NK-92 treated with Interleukin-12 subunit alpha and Interleukin-12 subunit beta, amount 100 ng/mL, for 24 hours (cell line): ENCODE results near the gene CPNE1.
"Not testable (repeated sequence)": the region's sequence is repeated elsewhere in the genome, so short reads cannot be mapped to it uniquely, and the experiment has no call there.

Experiments
- DNase-seq: peaks from one replicate; lab custom pipeline; 2025; lab: John Stamatoyannopoulos, UW

Gene CPNE1

DNA sequence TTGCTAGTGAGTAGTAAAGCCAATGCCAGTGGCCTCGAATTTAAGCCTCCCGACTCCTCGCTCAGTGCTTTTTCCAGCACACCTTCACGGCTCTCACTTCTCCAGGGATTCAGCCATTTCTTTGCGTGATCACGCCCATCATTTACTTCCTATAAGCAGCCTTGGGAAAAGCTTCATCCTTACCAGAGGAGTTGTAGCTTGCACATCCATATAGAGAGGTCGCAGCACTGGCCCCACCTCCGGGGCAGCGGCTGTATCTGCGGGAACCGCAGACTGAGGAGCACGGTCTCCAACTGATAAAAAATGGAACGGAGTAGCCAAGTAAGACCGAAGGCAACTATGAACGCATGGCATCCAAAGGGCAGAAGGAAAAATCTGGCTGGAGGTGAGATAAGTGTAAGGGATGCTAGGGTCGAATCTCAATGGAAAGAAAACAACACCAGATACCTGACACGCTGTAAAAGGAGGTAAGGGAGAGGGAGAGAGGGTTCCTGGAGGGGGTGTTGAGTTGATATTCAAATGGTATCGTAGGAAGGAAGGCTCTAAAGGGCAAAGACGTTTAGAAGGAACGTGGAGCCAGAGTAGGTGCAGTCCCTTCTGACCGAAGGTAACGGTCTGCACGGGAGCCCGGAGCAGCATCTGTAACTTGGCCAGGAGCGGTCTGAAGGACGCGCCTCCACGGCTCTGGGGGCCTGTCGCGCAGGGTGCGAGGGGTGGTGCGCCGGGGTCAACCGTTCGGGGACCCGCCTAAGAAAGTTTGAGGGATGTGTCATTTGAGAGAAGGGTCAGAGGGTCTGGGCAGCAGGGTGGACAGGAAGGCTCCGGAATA, 33.8 kb upstream of the CPNE1 start:
- no peak for DNase-seq

DNA sequence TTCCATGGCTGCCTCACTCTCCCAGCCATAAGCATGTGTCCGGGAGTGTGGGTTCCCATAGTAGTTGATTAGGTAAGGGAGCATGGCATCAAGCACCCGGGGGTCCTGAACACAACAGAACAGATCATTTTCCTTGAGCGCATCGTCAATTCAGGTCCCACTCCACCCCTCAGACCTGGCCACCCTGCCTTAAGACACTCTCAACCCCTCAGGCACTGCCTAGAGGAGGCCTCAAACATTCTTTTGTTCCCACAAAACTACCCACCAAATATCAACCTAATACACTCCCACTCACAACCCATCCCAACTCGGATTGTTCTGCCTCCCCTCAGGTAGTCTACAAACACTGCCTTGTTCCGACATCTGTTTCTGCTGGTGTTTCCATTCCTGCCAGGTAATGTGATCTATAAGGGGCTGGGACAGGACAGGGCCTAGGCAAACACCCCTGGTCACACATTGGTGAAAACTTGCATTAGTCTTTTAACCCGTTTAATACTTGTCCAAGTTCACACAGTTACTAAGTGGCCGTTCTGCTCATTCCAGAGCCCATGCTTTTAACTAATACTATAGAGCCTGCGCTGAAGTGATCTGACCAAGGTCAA, 33.1 kb upstream of the CPNE1 start:
- DNase-seq: no peak

DNA sequence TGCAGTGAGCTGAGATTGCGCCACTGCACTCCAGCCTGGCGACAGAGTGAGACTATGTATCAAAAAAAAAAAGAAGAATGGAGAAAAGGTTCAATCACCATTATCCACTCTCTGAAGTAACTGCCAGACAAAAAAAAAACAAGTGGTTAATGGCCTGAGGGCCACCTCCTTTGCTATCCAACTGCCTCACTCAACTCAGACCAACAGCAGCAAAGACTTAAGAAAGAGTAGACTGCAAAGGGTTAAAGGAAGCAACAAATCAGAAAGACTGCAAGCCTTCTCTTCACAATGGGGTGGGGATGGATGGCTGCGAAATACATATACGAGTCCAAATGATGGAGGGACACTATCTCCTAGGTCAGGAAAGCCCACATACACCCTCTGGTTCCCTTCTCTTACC, 31.3 kb upstream of the CPNE1 start:
- DNase-seq: no peak

DNA sequence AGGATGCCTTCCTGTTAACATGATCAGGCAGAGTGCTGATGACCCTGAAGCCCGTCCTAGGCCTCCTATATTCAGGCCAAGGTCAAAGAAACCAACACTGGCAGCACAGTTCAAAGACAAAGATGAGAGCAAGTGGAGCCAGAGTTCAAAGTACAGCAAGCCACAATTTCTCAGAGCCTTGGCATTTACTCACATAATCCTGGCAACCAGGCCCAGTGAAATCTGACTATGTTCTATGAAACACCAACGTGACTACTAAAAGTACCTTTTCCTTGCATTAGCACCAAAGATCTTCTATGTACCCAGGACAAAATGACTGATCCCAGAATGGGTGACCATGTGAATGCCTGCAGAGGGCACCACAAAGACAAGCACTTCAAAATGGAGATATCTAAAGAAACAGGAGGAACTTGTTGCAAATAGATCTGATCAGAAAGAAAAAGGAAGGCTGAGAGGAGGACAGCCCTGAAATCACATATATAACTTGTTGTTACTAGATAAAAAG, 30.6 kb upstream of the CPNE1 start:
- no peak for DNase-seq

DNA sequence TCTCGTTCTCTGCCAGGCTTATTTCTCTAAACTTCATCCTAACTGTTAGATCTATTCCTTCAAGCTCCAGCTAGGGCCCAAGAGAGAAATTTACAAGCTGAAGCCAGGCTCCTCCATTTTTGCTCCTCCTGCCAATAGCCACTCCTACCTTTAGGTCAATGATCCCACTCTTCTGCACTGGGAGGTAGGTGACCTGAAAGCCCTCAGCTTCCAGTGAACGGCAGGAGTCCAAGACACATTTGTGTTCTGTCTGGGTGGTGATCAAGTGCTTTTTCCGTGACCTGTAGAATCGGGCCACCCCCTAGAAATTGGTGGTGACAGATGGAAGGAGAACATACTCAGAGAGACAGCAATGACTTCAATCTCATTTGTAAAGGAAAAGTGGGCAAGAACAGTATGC, 25.6 kb upstream of the CPNE1 start:
- no peak for DNase-seq

DNA sequence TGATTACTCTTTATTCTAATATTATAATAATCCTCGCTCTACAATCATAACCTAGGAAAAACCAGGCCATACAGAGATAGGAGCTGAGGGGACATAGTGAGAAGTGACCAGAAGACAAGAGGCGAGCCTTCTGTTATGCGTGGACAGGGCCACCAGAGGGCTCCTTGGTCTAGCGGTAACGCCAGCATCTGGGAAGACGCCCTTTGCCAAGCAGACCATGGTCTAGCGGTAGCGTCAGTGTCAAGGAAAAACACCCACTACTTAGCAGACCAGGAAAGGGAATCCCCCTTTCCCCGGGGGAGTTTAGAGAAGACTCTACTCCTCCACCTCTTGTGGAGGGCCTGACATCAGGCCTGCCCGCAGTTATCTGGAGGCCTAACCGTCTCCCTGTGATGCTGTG, 22.2 kb upstream of the CPNE1 start:
- DNase-seq: not testable (repeated sequence)

DNA sequence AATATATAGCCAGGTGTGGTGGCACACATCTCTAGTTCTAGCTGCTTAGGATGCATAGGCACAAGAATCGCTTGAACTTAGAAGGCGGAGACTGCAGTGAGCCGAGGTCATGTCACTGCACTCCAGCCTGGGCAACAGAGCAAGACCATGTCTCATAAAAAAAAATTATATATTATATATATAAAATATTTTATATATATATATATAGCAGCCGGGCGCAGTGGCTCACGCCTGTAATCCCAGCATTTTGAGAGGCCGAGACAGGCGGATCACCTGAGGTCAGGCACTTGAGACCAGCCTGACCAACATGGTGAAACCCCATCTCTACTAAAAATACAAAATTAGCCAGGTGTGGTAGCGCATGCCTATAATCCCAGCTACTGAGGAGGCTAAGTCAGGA, 20.7 kb upstream of the CPNE1 start:
- DNase-seq: not testable (repeated sequence)

DNA sequence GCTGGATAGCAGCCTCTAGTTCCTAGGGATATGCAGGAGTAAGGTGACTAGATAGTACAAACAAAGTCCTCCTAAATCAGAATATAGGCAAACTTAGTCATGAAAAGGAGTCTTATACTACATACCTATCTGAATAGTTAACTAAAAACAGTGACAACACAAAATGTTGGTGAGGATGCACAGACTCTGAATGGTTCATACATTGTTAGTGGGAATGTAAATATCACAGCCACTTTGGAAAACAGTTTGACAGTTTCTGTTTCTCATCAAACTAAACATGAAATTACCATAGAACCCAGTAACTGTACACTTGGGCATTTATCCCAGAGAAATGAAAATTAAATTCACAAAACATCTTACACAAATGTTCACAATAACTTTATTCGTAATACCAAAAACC, 17.3 kb upstream of the CPNE1 start:
- no peak for DNase-seq

DNA sequence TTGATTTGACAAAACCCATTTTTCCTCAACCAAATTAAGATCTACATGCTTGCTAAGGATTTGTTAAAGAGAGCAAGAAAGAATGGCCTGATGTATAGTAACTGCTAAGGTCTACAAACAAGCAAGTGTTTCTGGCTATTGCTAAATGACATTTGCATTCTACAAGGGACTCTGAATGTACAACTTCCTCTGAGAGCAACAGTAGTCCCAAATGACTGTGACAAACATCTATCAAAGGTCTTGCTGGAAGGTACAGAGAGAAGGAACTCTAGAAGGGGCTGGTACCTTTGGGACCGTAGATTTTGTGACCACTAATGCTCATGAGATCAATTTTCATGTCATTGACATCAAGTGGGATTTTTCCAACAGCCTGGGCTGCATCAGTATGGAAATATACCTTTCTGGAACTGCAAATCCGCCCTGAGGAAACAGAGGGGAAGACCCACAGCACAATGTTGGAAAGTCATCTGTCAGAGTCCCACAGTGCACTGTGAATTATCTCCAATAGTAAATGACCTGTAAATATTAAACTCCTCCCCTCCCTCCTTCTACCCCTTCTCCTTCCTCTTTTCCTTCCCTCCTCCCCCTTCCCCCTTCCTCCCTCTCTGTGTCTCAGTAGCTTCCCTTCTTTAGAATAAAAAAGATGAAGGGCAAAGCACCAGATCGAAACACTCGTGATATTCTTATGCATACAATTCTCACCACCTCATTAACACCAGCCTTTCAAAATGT, 15.9 kb upstream of the CPNE1 start:
- no peak for DNase-seq

DNA sequence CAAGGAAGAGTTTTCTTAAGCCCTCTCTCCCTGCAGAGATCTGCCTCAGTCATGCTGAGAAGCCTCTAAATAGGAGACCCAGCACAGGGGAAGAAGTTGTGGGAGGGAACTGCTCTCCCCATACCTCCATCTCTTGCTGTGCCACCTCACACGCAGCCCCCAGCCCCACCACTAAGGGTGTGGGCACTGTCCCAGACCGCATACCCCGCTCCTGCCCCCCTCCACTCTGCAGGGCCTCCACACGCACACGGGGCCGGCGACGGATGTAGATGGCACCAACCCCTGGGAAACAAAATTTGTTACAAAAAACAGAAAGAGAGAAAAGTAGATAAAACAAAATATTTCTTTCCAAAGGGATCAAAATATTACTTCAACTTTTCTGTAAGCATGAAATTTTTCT, 10.2 kb upstream of the CPNE1 start:
- no peak for DNase-seq

DNA sequence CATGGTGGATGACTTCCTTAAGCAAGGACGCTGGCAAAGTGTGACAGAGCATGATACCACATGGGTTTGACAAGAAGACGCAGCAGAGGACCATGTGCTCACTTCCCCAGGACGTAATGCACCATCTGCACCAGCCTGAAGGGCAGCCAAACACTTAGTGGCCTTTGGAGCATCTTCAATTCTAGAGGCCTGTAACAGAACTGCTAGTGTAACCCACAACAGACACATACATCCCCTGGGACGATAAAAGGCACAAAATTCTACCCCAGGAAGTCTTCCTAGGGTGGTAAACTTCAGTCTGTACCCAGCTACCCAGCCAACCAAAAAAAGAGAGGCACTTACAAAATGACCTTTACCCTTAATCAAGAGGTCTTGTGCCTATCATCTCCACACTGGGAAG, 9.2 kb upstream of the CPNE1 start:
- DNase-seq: no peak

DNA sequence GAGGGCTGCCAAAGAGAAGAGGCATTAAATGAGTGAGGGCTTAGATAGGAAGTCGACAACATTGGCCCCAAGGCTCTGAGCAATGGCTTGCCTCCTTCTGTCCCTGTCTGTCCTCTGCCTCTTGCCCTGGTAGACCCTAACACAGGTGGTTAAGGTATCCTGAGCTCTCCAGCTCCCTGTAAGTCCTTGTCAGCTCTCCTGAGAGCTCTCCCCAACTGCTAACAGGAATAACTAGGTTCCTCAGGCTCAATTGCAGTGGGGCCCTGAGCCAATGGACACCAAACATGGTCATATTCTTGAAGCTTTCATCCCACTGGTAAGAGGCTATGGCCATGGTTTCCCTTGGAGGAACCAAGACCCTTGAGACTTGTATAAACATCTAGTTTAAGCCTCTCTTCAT, 5.0 kb upstream of the CPNE1 start:
- no peak for DNase-seq

DNA sequence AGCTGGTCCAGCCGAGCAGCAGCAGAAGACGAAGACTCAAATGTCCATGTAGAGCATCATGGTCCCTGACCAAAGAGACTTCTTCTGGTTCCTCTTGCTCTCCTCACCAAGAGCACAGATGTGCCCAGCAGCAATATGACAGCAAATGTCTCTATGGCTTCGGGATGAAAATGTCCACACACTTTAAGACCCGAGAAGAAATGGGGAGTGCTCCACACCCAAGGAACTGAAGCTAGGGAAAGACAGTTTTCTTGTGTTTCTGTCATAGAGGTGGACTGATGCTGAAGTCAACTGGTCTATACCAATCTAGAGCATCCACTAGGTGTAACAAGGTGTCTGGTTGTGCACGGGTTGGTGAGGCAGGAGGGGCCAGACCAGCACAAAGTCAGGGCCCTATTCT, 4.5 kb upstream of the CPNE1 start:
- DNase-seq: no peak

DNA sequence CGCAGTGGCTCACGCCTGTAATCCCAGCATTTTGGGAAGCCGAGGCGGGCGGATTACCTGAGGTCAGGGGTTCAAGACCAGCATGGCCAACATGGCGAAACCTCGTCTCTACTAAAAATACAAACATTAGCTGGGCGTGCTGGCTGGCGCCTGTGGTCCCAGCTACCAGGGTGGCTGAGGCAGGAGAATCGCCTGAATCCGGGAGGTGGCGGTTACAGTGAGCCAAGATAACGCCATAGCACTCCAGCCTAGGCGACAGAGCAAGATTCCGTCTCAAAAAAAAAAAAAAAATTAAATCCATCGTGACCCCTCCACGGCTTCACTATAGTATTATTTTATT, 1.2 kb upstream of the CPNE1 start:
- DNase-seq: no peak

DNA sequence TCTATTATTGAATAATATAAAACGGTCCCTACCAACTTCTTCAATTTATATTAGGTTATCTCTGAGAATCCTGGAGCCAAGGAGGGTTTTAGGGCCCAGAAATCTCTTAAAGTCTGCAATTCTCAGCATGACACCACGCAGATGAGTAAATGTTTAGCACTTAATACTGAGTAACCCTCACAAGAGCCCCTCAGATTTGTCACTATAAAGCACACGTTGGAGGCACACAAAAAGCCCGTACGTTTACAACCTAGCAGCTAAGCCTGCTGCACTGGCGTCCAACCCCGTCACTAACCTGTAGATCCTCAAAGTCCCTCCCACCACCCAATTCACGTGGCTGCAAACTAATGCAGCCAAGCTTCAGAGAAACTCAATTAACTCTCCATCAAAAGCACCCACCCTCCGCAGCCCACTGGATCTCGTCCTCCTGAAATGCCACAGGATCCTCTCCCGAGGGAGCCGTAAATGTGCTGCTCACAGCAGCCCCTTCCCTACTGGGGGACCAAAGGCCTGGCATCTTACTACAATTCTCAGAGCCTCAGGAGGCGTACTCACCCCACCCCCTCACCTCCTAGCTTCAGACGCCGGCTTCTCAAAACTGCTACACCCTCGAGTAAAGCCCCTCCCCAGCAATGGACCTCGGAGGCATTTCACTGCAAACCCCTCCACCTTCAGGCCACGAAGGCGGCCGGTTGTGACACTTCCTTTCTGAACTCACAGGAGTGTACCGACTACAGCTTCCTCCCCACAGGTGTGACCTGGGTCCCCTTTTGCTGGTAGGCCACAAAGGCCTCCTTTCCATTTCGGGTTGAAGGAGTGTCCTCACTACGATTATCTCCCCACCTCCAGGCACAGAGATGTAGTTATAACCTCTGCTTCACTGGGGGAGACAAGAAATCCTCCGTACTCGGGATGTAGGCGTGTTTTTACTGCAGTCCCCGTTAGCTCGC, 909 bp downstream of the CPNE1 start:
- peak; percentile 70 for DNase-seq

DNA sequence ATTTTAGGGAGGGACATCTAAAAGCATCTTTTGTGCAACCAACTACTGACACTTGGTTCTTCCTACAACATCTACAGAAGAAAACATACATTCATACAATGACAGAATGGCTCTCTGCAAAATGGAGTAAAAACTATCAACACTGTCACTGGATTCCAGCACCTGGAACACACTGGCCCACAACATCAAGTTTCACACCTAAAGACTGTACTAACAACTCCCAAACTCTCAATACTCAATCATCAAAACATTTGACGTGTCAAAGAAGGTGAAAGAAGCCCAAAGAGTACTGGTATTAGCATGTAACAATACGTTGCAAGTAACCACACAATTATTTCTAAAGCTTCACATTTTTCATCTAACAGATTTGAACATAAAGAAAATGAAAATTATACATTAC, 2.1 kb downstream of the CPNE1 start:
- DNase-seq: no peak

DNA sequence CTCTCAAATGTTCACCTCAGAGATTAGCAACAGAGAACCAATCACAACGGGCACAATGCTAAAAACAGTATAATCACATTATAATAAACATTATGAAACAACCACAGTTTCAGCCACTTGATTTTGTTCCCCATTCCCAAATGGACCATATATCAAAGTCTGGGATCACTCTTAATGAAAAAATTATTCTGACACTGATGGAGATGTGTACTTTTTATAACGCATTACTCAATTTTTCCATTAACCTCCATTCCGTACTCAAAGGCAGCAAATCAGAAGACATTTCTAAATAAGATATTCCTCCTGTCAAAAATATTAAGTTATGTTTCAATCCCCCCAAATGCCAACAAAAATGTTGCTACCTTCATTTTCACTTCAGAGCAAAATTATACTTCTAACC, 2.8 kb downstream of the CPNE1 start:
- no peak for DNase-seq

DNA sequence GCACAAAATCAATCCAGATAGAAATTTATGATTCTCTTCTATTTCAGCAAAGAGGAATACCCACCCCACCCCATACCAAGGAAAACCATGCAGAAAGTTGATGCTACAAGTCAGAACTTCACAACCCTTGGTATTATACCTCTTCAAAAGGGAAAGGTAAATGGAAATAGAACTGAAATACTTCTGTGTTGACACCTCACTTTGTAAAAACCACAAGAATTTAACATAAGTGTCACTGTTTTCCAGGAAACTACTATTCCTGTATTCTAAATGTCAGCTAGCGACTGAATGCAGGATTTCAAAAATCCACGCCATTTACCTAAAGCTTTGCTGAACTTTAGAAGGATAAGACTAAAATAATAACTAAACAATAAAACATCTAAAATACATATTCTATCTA, 3.6 kb downstream of the CPNE1 start:
- no peak for DNase-seq

DNA sequence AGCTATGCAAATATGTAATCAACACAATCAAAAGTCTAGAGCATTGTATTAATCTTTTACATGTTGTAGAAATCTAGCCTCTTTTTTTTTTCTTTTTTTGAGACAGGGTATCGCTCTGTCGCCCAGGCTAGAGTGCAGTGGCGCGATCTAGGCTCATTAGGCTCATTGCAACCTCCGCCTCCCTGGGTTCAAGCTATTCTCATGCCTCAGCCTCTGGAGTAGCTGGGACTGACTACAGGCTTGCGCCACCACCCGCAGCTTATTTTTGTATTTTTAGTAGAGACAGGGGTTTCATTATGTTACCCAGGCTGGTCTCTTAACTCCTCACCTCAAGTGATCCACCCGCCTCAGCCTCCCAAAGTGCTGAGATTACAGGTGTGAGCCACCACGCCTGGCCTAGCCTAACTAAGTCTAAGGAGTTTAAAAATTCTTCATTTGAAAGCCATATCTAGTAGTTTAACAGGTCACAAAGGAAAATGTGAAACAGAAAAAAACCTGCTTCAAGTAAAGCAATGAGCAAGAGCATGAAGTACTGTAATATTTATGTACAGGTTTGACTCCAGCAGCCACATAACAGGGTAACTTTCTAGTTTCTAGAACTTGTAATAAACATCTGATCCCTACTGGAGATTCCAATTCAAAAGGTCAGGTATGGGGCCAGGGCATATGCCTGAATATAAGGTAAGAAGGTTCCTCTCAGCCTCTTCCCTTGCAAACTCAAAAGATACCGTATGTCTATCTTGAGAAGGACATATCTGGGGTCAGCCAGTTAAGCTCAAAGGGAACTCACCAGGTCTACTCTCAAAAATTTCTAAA, 4.4 kb downstream of the CPNE1 start:
- no peak for DNase-seq

DNA sequence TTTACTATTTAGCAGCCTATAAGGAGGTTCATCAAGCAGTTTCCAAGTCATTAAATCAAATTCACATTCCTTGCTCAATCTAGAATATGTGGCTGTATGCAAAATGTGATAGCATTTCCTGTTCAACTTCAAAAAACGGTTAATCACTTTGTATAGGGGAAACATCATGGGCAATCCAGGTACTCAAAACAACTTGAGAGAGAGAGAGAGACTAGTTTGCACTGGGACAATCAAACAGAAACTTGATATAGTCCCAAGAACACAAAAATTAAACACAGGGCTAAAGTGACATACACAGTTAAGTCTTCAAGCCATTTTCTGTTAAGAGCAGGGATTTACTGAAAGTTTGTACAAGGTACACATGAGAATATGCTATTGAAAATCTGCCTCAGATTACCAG, 7.4 kb downstream of the CPNE1 start:
- no peak for DNase-seq

DNA sequence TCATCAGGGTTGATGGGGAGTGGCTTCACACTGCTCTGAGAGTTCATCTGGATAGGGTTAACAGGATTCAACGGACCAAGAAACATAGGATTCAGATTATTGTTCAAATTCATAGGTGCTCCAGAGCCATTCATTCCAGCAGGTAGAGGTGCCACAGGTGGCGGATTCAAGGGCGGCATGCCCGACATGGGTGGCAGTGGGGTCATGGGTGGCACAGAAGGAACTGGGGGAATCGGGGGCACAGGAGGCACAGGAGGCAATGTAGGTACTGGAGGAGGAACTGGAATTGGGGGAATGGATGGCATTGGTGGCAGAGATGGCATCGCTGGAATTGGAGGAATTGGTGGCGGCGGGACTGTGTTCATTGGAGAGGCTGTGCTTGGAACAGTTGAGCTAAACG, 10.3 kb downstream of the CPNE1 start:
- DNase-seq: no peak
